ENCODE measurements around the gene SNRNP40. TPM values are rescaled to one million over a fixed set of nuclear protein-coding genes. Genes with fewer than 3 reads are reported as not detected.

SNRNP40 gene
- total RNA-seq, 1 experiment from 2014 or later: 81.0 TPM

- no peaks in the 10 kb centered on the region for H3K36me3 Mint-ChIP-seq (ENCODE audit: insufficient read depth, unreplicated experiment)
- intact Hi-C loops (cut with micrococcal nuclease; ENCODE audit: unreplicated experiment): no loop called here
- H3K4me3 Mint-ChIP-seq (ENCODE audit: low read depth, unreplicated experiment): no peak overlapping the region
- DNase-seq: no peak
- no peaks in the 10 kb centered on the region for H3K4me1 Mint-ChIP-seq (ENCODE audit: low read depth, unreplicated experiment)
- TF ChIP-seq CTCF (IDR thresholded peaks at IDR 0.05; ENCODE audit: unreplicated experiment): no peak
- CTCF ChIA-PET: no interaction called here
- no peaks in the 10 kb centered on the region for H3K9me3 Mint-ChIP-seq (ENCODE audit: low read depth, unreplicated experiment)
- H3K27ac Mint-ChIP-seq (ENCODE audit: unreplicated experiment): no peak overlapping the region
- H3K27me3 Mint-ChIP-seq (ENCODE audit: unreplicated experiment): no peaks in the 10 kb centered on the region
- no TSS peak for BruUV-seq (replicated peaks)
These were observed 72.5 kb downstream of the SNRNP40 start for GRCh38 chr1:31224068-31224467.

- Mint-ChIP-seq H3K4me1 (ENCODE audit: low read depth, unreplicated experiment) (no peaks in the 10 kb centered on the region), H3K9me3 (ENCODE audit: low read depth, unreplicated experiment) (no peaks in the 10 kb centered on the region), H3K36me3 (ENCODE audit: insufficient read depth, unreplicated experiment) (no peaks in the 10 kb centered on the region), H3K27me3 (ENCODE audit: unreplicated experiment) (no peaks in the 10 kb centered on the region), H3K4me3 (ENCODE audit: low read depth, unreplicated experiment) (no peak overlapping the region), H3K27ac (ENCODE audit: unreplicated experiment) (no peak overlapping the region)
- TF ChIP-seq CTCF (IDR thresholded peaks at IDR 0.05; ENCODE audit: unreplicated experiment): no peak
- no TSS peak for BruUV-seq (replicated peaks)
- intact Hi-C loops (cut with micrococcal nuclease; ENCODE audit: unreplicated experiment): no loop called here
- no peak for DNase-seq
- CTCF ChIA-PET: interaction anchor here (0.6 kb wide), 1 partner anchor 9 kb away, joined by 3 read pairs; no protein-coding TSS in a partner anchor
These were observed 74.4 kb downstream of the SNRNP40 start for GRCh38 chr1:31222176-31222575.

GRCh38 chr1:31221072-31221471, 75.5 kb downstream of the SNRNP40 start:
- BruUV-seq (replicated peaks): no TSS peak
- Mint-ChIP-seq H3K27ac (ENCODE audit: unreplicated experiment) (no peak overlapping the region), H3K4me3 (ENCODE audit: low read depth, unreplicated experiment) (no peak overlapping the region), H3K36me3 (ENCODE audit: insufficient read depth, unreplicated experiment) (no peaks in the 10 kb centered on the region), H3K9me3 (ENCODE audit: low read depth, unreplicated experiment) (no peaks in the 10 kb centered on the region), H3K4me1 (ENCODE audit: low read depth, unreplicated experiment) (no peaks in the 10 kb centered on the region), H3K27me3 (ENCODE audit: unreplicated experiment) (no peaks in the 10 kb centered on the region)
- intact Hi-C loops (cut with micrococcal nuclease; ENCODE audit: unreplicated experiment): no loop called here
- DNase-seq: no peak
- CTCF ChIA-PET: no interaction called here
- no peak for TF ChIP-seq CTCF (IDR thresholded peaks at IDR 0.05; ENCODE audit: unreplicated experiment)

- H3K27me3 Mint-ChIP-seq (ENCODE audit: unreplicated experiment): peaks cover 14% of the 10 kb centered on the region
- no peaks in the 10 kb centered on the region for H3K36me3 Mint-ChIP-seq (ENCODE audit: insufficient read depth, unreplicated experiment)
- TF ChIP-seq CTCF (IDR thresholded peaks at IDR 0.05; ENCODE audit: unreplicated experiment): no peak
- H3K4me1 Mint-ChIP-seq (ENCODE audit: low read depth, unreplicated experiment): no peaks in the 10 kb centered on the region
- no TSS peak for BruUV-seq (replicated peaks)
- DNase-seq: no peak
- intact Hi-C loops (cut with micrococcal nuclease; ENCODE audit: unreplicated experiment): no loop called here
- CTCF ChIA-PET: no interaction called here
- no peaks in the 10 kb centered on the region for H3K9me3 Mint-ChIP-seq (ENCODE audit: low read depth, unreplicated experiment)
- no peak overlapping the region for H3K27ac Mint-ChIP-seq (ENCODE audit: unreplicated experiment)
- no peak overlapping the region for H3K4me3 Mint-ChIP-seq (ENCODE audit: low read depth, unreplicated experiment)
These were observed 77.1 kb downstream of the SNRNP40 start for GRCh38 chr1:31219489-31219888.

All from Calu3 (cell line).